ENCODE results near the gene NQO1. TPM values are rescaled to one million over a fixed set of nuclear protein-coding genes. Genes with fewer than 3 reads are reported as not detected.

NQO1 gene
- total and polyA plus RNA-seq, 2 of the 13 experiments (the other 11 are each of a cell fraction or from before 2014, with no cell fraction given) = 464 to 1,060 TPM

DNA sequence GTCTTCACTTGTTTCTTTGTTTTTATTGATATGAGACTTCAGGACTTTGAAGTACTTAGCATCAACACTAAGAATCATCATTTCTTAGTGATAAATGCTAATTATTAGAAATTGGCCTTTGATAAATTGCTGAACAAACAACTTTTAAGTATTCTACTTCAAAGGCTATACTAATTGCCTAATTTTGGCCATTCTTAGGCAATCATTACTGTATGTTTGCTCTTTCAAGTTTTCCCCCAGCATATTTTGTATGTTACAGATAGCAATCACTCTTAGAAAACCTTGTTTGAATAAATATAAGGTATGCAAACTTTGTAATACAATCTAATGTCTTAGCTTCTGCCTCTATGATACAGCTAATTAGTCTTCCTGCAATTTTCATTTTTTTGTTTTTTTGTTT, 46.0 kb downstream of the NQO1 start (continued):
- TF ChIP-seq ZNF83 (CRISPR knock-in tag; IDR thresholded peaks at IDR 0.05; ENCODE audit: borderline replicate concordance) = no peak
- no peak for TF ChIP-seq MTF2 (CRISPR knock-in tag; IDR thresholded peaks at IDR 0.05; ENCODE audit: borderline replicate concordance)
- TF ChIP-seq ZBTB2 (CRISPR knock-in tag; IDR thresholded peaks at IDR 0.05; ENCODE audit: low read depth) = no peak
- no peak for TF ChIP-seq MIER3 (CRISPR knock-in tag; IDR thresholded peaks at IDR 0.05; ENCODE audit: borderline replicate concordance)
- peak; percentile 75; the same call in 1 of the 2 replicates for TF ChIP-seq SATB2 (CRISPR knock-in tag; IDR thresholded peaks at IDR 0.05)
- TF ChIP-seq REST (IDR thresholded peaks at IDR 0.05; ENCODE audit: borderline replicate concordance in 1 of 2, low read depth in 1 of 2, low read length in 2 of 2) = no peak
- TF ChIP-seq, protein P1, sequence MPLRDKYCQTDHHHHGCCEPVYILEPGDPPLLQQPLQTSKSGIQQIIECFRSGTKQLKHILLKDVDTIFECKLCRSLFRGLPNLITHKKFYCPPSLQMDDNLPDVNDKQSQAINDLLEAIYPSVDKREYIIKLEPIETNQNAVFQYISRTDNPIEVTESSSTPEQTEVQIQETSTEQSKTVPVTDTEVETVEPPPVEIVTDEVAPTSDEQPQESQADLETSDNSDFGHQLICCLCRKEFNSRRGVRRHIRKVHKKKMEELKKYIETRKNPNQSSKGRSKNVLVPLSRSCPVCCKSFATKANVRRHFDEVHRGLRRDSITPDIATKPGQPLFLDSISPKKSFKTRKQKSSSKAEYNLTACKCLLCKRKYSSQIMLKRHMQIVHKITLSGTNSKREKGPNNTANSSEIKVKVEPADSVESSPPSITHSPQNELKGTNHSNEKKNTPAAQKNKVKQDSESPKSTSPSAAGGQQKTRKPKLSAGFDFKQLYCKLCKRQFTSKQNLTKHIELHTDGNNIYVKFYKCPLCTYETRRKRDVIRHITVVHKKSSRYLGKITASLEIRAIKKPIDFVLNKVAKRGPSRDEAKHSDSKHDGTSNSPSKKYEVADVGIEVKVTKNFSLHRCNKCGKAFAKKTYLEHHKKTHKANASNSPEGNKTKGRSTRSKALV (CRISPR knock-in tag; IDR thresholded peaks at IDR 0.05) = no peak
- TF ChIP-seq ATF7 (IDR thresholded peaks at IDR 0.05) = no peak
- TF ChIP-seq ATF7 (CRISPR knock-in tag; IDR thresholded peaks at IDR 0.05) = no peak
- no peak for TF ChIP-seq NFYC (CRISPR knock-in tag; IDR thresholded peaks at IDR 0.05)
- TF ChIP-seq ZSCAN20 (CRISPR knock-in tag; IDR thresholded peaks at IDR 0.05; ENCODE audit: borderline replicate concordance) = no peak
- TF ChIP-seq FOXO4 (CRISPR knock-in tag; conservative IDR thresholded peaks at IDR 0.05) = no peak
- no peak for TF ChIP-seq ZNF296 (CRISPR knock-in tag; conservative IDR thresholded peaks at IDR 0.05)
- no peak for TF ChIP-seq ZNF276 (CRISPR knock-in tag; IDR thresholded peaks at IDR 0.05; ENCODE audit: low read depth)
- no peak for TF ChIP-seq THYN1 (CRISPR knock-in tag; IDR thresholded peaks at IDR 0.05; ENCODE audit: borderline replicate concordance, low read depth)
- TF ChIP-seq ZZZ3 (CRISPR knock-in tag; IDR thresholded peaks at IDR 0.05; ENCODE audit: borderline replicate concordance) = no peak; the same call in 1 of the 2 replicates
- no peak for TF ChIP-seq ZNF7 (CRISPR knock-in tag; IDR thresholded peaks at IDR 0.05)
- no peak for TF ChIP-seq ZNF614 (CRISPR knock-in tag; IDR thresholded peaks at IDR 0.05; ENCODE audit: borderline replicate concordance)
- TF ChIP-seq ELF1 (CRISPR knock-in tag; IDR thresholded peaks at IDR 0.05) = no peak
- TF ChIP-seq ZNF432 (CRISPR knock-in tag; IDR thresholded peaks at IDR 0.05; ENCODE audit: borderline replicate concordance) = no peak
- TF ChIP-seq GPN1 (CRISPR knock-in tag; IDR thresholded peaks at IDR 0.05; ENCODE audit: borderline replicate concordance) = no peak

Data from HepG2 (cell line).